ENCODE measurements around the gene TMEM179.

The TMEM179 gene

GRCh38 chr14:104554608-104555429 lies 49.8 kb downstream of the TMEM179 start:
- ATAC-seq (replicated peaks) (no peak), DNase-seq (no peak)
- Mint-ChIP-seq H3K4me1 (ENCODE audit: low read depth in 2 of 2) (no peaks in the 10 kb centered on the region), H3K9me3 (no peaks in the 10 kb centered on the region), H3K4me3 (no peak overlapping the region), H3K27ac (no peak overlapping the region), H3K27me3 (peaks cover 25 to 58% of the 10 kb centered on the region in 2 donors), H3K36me3 (ENCODE audit: insufficient read depth) (no peaks in the 10 kb centered on the region)

GRCh38 chr14:104554088-104554607 lies 50.4 kb downstream of the TMEM179 start:
- Mint-ChIP-seq H3K9me3 (no peaks in the 10 kb centered on the region), H3K4me1 (ENCODE audit: low read depth in 2 of 2) (no peaks in the 10 kb centered on the region), H3K27ac (no peak overlapping the region), H3K36me3 (ENCODE audit: insufficient read depth) (no peaks in the 10 kb centered on the region), H3K4me3 (no peak overlapping the region), H3K27me3 (peaks cover 25 to 61% of the 10 kb centered on the region in 2 donors)
- ATAC-seq (replicated peaks) (no peak), DNase-seq (no peak)

GRCh38 chr14:104553166-104554087 lies 51.1 kb downstream of the TMEM179 start:
- Mint-ChIP-seq H3K4me3 (no peak overlapping the region), H3K27me3 (peaks cover 25 to 62% of the 10 kb centered on the region in 2 donors), H3K27ac (no peak overlapping the region), H3K36me3 (ENCODE audit: insufficient read depth) (no peaks in the 10 kb centered on the region), H3K9me3 (no peaks in the 10 kb centered on the region), H3K4me1 (ENCODE audit: low read depth in 2 of 2) (no peaks in the 10 kb centered on the region)
- DNase-seq = no peak
- ATAC-seq (replicated peaks) = no peak

GRCh38 chr14:104552738-104553125 lies 51.8 kb downstream of the TMEM179 start:
- no peaks in the 10 kb centered on the region for H3K9me3 Mint-ChIP-seq
- H3K27me3 Mint-ChIP-seq = peaks cover 26 to 67% of the 10 kb centered on the region in 2 donors
- DNase-seq (no peak), ATAC-seq (replicated peaks) (no peak)
- H3K27ac Mint-ChIP-seq = no peak overlapping the region
- H3K4me3 Mint-ChIP-seq = no peak overlapping the region
- no peaks in the 10 kb centered on the region for H3K36me3 Mint-ChIP-seq (ENCODE audit: insufficient read depth)
- no peaks in the 10 kb centered on the region for H3K4me1 Mint-ChIP-seq (ENCODE audit: low read depth in 2 of 2)

- no peak overlapping the region for H3K4me3 Mint-ChIP-seq
- ATAC-seq (replicated peaks) = no peak
- peaks cover 33 to 73% of the 10 kb centered on the region in 2 donors for H3K27me3 Mint-ChIP-seq
- no peaks in the 10 kb centered on the region for H3K9me3 Mint-ChIP-seq
- no peak for DNase-seq
- no peaks in the 10 kb centered on the region for H3K36me3 Mint-ChIP-seq (ENCODE audit: insufficient read depth)
- no peak overlapping the region for H3K27ac Mint-ChIP-seq
- no peaks in the 10 kb centered on the region for H3K4me1 Mint-ChIP-seq (ENCODE audit: low read depth in 2 of 2)
Observed at GRCh38 chr14:104551851-104552737, 52.5 kb downstream of the TMEM179 start.

- Mint-ChIP-seq H3K9me3 (no peaks in the 10 kb centered on the region), H3K27me3 (peaks cover 43 to 83% of the 10 kb centered on the region in 2 donors), H3K4me1 (ENCODE audit: low read depth in 2 of 2) (no peaks in the 10 kb centered on the region), H3K27ac (no peak overlapping the region), H3K4me3 (no peak overlapping the region), H3K36me3 (ENCODE audit: insufficient read depth) (no peaks in the 10 kb centered on the region)
- no peak for DNase-seq
- ATAC-seq (replicated peaks) = no peak
Observed at GRCh38 chr14:104550861-104551728, 53.5 kb downstream of the TMEM179 start.

GRCh38 chr14:104550340-104550860 lies 54.2 kb downstream of the TMEM179 start:
- ATAC-seq (replicated peaks) = no peak
- no peaks in the 10 kb centered on the region for H3K9me3 Mint-ChIP-seq
- no peak overlapping the region for H3K4me3 Mint-ChIP-seq
- H3K27ac Mint-ChIP-seq = no peak overlapping the region
- H3K4me1 Mint-ChIP-seq (ENCODE audit: low read depth in 2 of 2) = no peaks in the 10 kb centered on the region
- DNase-seq = no peak
- H3K27me3 Mint-ChIP-seq = peaks cover 50 to 87% of the 10 kb centered on the region in 2 donors
- H3K36me3 Mint-ChIP-seq (ENCODE audit: insufficient read depth) = no peaks in the 10 kb centered on the region

- H3K27me3 Mint-ChIP-seq = peaks cover 56 to 87% of the 10 kb centered on the region in 2 donors
- no peak overlapping the region for H3K4me3 Mint-ChIP-seq
- DNase-seq = no peak
- H3K36me3 Mint-ChIP-seq (ENCODE audit: insufficient read depth) = no peaks in the 10 kb centered on the region
- H3K4me1 Mint-ChIP-seq (ENCODE audit: low read depth in 2 of 2) = no peaks in the 10 kb centered on the region
- H3K9me3 Mint-ChIP-seq = no peaks in the 10 kb centered on the region
- no peak for ATAC-seq (replicated peaks)
- no peak overlapping the region for H3K27ac Mint-ChIP-seq
Observed at GRCh38 chr14:104549536-104550339, 54.8 kb downstream of the TMEM179 start.

GRCh38 chr14:104548802-104549535 lies 55.6 kb downstream of the TMEM179 start:
- Mint-ChIP-seq H3K9me3 (no peaks in the 10 kb centered on the region), H3K4me3 (no peak overlapping the region), H3K27me3 (peaks cover 62 to 89% of the 10 kb centered on the region in 2 donors), H3K4me1 (ENCODE audit: low read depth in 2 of 2) (no peaks in the 10 kb centered on the region), H3K36me3 (ENCODE audit: insufficient read depth) (no peaks in the 10 kb centered on the region), H3K27ac (no peak overlapping the region)
- no peak for DNase-seq
- ATAC-seq (replicated peaks) = no peak

GRCh38 chr14:104547998-104548700 lies 56.4 kb downstream of the TMEM179 start:
- no peaks in the 10 kb centered on the region for H3K36me3 Mint-ChIP-seq (ENCODE audit: insufficient read depth)
- no peak overlapping the region for H3K27ac Mint-ChIP-seq
- peaks cover 63 to 89% of the 10 kb centered on the region in 2 donors for H3K27me3 Mint-ChIP-seq
- DNase-seq (no peak), ATAC-seq (replicated peaks) (no peak)
- H3K9me3 Mint-ChIP-seq = no peaks in the 10 kb centered on the region
- no peaks in the 10 kb centered on the region for H3K4me1 Mint-ChIP-seq (ENCODE audit: low read depth in 2 of 2)
- no peak overlapping the region for H3K4me3 Mint-ChIP-seq
